ENCODE measurements around the gene MTR.
"Not testable (repeated sequence)": the region's sequence is repeated elsewhere in the genome, so short reads cannot be mapped to it uniquely, and the experiment has no call there.

The MTR gene

GRCh38 chr1:236865818-236866155 lies 70.7 kb downstream of the MTR start:
- DNase-seq, result no peak

DNA sequence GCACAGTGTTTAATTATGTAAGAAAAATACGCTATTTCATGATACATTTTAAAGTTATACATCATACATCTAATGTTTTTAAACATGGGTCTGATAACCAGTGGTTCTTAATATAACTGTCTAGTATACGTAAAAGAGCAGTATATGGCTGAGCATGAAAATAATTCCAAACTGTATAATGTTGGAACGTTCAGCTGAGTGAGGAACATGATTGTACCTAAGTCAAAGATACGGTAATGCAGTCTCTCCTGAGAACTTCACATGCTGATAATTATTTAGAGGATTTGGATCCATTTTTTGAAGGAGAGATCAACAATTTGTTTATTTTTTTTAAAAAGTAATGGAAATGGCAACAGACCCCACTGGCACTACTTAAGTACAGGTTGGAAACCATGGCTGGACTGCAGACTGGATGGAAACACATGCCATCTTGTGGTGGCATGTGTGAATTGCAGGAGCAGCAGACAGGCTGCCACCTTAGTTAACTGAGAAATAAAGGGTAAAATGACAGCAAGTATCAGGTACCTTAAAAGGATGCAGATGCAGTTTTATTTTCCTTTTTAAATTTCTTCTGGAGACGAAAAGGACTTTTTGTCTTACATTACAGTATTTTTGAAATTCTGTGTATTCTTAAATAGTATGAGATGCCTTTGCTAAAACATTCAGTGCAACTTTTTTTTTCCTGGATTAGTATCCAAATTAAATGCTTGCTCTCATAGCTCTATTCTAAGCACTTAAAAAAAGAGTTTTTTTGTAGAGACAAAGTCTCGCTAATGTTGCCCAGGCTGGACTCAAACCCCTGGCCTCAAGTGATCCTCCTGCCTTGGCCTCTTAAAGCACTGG lies 73.8 kb downstream of the MTR start:
- peak; percentile 52 for DNase-seq

- no peak for DNase-seq
Observed at GRCh38 chr1:236869911-236870310, 74.8 kb downstream of the MTR start.

GRCh38 chr1:236870721-236871120 lies 75.6 kb downstream of the MTR start:
- peak; percentile 26 for DNase-seq

DNA sequence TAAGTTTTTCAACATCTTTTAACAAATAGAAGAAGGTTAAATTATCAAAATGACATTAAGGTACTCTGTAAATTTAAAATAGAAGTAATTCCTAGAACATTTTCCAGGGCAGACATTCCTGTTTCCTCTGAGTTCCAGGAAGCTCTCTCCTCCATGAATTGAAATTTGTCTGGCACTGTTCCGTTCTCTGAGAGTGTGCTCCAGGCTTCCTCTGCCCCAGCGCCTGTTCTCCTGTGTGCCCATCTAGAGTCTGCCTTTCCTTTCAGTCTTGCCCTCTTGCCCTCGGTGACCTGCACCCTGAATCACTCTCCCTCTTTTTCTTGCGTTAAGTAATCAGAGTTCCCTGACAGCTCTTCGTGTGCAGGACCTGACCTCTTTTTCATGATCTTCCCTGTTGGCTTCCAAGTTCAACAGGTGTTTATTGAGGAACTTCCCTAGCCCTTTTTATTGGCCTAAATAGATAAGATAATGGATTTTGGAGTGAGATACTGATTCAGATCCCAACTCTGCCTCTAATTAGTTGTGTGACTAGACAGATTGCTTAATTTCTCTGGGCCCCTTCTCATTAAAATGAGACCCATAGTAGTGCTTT lies 77.1 kb downstream of the MTR start:
- DNase-seq, result no peak

- no peak for DNase-seq
Observed at GRCh38 chr1:236875975-236876374, 80.9 kb downstream of the MTR start.

- no peak for DNase-seq
Observed at GRCh38 chr1:236877661-236878060, 82.6 kb downstream of the MTR start.

- no peak for DNase-seq
Observed at GRCh38 chr1:236880209-236880608, 85.1 kb downstream of the MTR start.

DNA sequence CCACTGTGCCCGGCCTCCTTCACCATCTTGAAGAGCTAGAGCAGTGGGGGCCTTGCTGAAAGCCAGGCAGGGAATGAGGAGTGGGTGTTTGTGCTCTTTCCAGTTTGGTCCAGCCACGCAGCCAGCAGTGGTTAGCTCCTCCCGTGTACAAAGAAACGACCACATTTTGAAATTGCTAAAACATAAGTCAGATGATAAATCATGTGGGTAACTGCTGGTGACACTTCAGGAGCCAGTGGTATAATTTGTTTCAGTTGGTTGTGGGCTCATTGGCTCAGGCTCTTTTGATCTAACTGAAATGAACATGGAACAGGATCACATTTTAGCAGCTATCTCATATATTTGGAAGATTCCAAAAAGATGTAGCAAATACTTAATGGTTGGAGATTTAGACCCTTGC lies 87.6 kb downstream of the MTR start:
- DNase-seq, result no peak

GRCh38 chr1:236886199-236886598 lies 91.1 kb downstream of the MTR start:
- DNase-seq, result no peak

- no peak for DNase-seq
Observed at GRCh38 chr1:236887081-236887480, 92.0 kb downstream of the MTR start.

GRCh38 chr1:236888126-236888525 lies 93.0 kb downstream of the MTR start:
- no peak for DNase-seq

GRCh38 chr1:236888903-236889302 lies 93.8 kb downstream of the MTR start:
- no peak for DNase-seq

GRCh38 chr1:236890152-236891056 lies 95.3 kb downstream of the MTR start:
- DNase-seq, result no peak

DNA sequence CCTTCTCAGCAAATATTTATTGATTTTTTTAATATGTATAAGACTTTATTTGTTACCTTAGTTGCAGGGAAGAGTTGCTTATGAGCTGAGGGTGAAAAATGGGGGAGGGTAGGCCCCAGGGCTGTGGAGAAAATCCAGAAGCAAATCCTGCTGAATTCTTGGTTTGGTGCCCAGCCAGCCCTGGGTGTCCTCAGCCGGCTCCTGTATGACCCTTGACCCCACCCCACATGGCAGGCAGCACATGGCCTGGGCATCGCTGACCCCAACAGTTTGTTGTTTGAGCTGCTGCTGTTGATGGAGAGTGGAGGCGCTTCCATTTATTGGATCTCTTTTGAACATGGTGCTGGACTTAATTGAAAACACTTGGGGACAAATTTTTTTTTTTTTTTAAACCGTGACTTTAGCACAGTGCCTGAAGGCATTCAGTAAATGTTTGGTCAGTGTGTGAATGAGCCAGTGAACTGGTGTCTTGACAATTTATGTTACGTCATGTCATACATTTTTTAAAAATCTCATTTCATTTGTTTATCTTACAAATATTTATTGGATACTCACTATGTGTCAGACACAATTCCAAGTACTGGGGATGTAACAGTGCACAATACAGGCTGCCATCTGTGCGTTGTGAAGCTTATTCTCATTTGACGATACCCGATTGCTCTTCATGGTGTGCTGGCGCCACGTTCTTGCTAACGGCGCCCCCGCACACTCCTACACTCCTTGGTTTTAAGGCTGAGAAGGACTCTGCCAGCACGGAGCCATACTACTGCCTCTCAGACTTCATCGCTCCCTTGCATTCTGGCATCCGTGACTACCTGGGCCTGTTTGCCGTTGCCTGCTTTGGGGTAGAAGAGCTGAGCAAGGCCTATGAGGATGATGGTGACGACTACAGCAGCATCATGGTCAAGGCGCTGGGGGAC lies 98.8 kb downstream of the MTR start:
- no peak for DNase-seq

DNA sequence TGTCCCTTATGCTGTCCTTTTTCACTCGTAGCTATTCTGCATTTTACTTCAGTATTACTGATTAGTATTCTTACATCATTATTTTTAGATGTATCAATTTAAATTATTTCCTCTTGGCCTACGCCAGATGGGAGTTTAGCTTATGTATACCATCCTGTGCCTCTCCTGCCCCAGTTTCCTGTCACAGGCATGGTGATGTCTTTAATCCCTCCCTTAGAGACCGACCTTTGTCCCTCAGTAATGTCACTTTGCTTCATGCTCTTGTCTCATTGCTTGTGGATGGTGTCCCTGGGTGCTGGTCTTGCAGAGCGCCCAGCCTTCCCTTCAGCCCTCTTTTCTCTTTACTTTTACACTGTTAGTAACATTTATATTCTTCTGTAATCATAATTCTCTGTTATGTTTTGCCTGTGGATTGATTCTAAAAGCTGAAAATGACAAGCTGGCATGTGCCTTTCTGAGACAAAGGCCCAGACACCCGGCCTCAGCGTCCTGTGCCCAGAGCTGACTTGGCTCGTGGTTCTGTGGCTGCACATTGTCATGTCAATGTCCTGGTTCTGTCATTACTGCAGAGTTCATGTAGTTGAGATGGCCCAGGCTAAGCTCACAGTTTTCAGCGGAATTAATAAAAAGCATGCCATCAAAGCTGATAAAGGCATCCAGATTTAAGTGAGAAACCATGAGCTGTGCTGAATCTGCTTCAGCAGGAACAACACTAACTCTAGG lies 100.7 kb downstream of the MTR start:
- DNase-seq, result no peak

GRCh38 chr1:236896716-236897115 lies 101.6 kb downstream of the MTR start:
- DNase-seq, result no peak

- no peak for DNase-seq
Observed at GRCh38 chr1:236904892-236905741, 110.0 kb downstream of the MTR start.

DNA sequence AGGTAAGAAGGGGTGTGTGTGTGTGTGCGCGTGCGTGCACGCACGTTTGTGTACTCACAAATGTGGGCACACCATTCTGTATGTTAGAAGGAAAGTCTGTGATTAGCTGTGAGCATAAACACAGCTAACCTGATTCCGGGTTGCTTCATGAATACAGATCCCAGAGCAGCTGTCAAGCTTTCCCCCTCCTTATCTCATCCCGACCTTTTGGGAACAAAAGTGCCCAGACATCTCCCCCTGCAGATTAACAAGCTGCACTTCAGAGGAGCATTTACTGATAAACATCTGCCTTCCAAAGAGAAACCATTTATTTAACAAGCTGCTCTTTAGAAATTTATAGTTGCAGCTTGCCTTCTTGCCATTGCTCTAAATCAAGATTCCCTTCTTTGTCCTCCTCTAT lies 112.1 kb downstream of the MTR start:
- no peak for DNase-seq

DNA sequence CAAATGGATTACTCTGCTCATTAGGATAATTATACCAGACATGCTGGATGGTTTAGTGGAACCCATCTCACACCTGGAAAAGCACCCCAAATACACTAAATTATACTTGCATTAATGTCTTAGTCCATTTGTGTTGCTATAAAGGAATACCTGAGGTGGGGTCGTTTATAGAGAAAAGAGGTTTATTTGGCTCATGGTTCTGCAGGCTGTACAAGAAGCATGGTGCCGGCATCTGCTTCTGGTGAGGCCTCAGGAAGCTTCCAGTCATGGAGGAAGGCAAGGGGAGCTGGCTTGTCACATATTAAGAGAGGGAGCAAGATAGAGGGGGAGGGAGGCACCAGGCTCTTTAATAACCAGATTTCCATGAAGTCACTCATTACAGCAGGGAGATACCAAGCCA lies 113.6 kb downstream of the MTR start:
- DNase-seq, result no peak

DNA sequence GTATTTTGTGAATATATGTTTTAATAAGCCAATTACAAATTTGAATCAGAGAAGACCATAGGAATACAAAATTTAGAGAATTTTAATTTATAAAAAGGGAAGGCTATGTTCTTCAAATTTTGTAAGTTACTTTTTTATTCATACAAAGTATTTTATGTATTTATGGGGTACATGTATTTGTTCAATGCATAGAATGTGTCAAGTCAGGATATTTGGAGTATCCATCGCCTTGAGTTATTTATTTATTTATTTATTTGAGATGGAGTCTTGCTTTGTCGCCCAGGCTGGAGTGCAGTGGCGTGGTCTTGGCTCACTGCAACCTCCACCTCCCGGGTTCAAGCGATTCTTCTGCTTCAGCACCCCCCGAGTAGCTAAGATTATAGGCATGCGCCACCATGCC lies 116.0 kb downstream of the MTR start:
- not testable (repeated sequence) for DNase-seq
